ENCODE data around the gene PLAC9.

GRCh38 chr10:80174641-80175395 lies 42.3 kb downstream of the PLAC9 start:
- no peak for TF ChIP-seq EZH2phosphoT487 (IDR thresholded peaks at IDR 0.05; ENCODE audit: insufficient read depth, low read depth)
- no peak for TF ChIP-seq EZH2 (IDR thresholded peaks at IDR 0.05; ENCODE audit: insufficient read depth, poor library complexity, severe bottlenecking)
